HepG2 (cell line): Measurements from ENCODE around the gene TMEM98. TPM values are rescaled to one million over a fixed set of nuclear protein-coding genes. Genes with fewer than 3 reads are reported as not detected.

ENCODE experiments used
- ATAC-seq: fragments of 200-7000 bp; cut with Tn5 transposase; 3 replicates; pipeline ENCODE4 v1.9.1; 2020; ENCODE audit warnings: mild to moderate bottlenecking, moderate library complexity
- BruUV-seq: library from RNA; stranded (reverse); fragments of 400-500 nt; replicated peaks from 2 replicates; lab custom pipeline; 2021; lab: Mats Ljungman, UMichigan
- CTCF ChIA-PET: fragments of 300-600 bp; formaldehyde crosslinking; extraction: SDS; loops from one replicate; lab custom pipeline; 2021; ENCODE audit warnings: low total read pairs, inconsistent platforms, low intra/inter-chr PET ratio; lab: Yijun Ruan, JAX
- POLR2A ChIA-PET: fragments of 350-600 bp; sonication (Branson Sonifier 250); formaldehyde crosslinking; loops from one replicate; lab custom pipeline; 2020; ENCODE audit warnings: antibody characterized with exemption, inconsistent platforms; lab: Yijun Ruan, JAX
- DNase-seq: peaks from one replicate; pipeline ENCODE4 v3.0.0-alpha.2; 2015; ENCODE audit warnings: low spot score
- FAIRE-seq: peaks from 3 replicates; lab custom pipeline; 2011; peaks lifted over from hg19 to GRCh38; lab: Jason Lieb, UNC
- H2AFZ ChIP-seq: one replicate; pipeline ENCODE4 v1.6.1; 2011; ENCODE audit warnings: low read length, inconsistent platforms
- H3K27ac ChIP-seq: fragments of 300-600 bp; 3 replicates; pipeline ENCODE4 v1.8.0; 2011; ENCODE audit warnings: mixed run types, mild to moderate bottlenecking, mixed read lengths, low read length, inconsistent platforms; ENCODE audit not compliant: insufficient read depth; ENCODE audit errors: extremely low read length
- H3K27me3 ChIP-seq, 2 experiments: fragments of 200-600 bp in 1 of 2; 2 replicates in 1 of 2; 3 replicates in 1 of 2; pipeline versions ENCODE4 v1.6.0 to v1.8.0; 2011; ENCODE audit warnings: low read length in 2 of 2, mild to moderate bottlenecking in 2 of 2, moderate library complexity in 2 of 2, inconsistent platforms in 1 of 2; ENCODE audit not compliant: insufficient read depth in 2 of 2, control insufficient read depth in 1 of 2
- H3K36me3 ChIP-seq, 2 experiments: fragments of 200-600 bp in 1 of 2; replicated peaks in 1 of 2; 2 replicates in 1 of 2; 3 replicates in 1 of 2; pipeline versions ENCODE4 v1.5.1 to v1.8.0; 2011; ENCODE audit warnings: low read length in 2 of 2, inconsistent platforms in 1 of 2; ENCODE audit not compliant: insufficient read depth in 2 of 2, control insufficient read depth in 1 of 2
- H3K4me1 ChIP-seq: 2 replicates; pipeline ENCODE4 v1.5.1; 2012; ENCODE audit warnings: low read length, inconsistent platforms; ENCODE audit not compliant: insufficient read depth
- H3K4me2 ChIP-seq: 2 replicates; pipeline ENCODE4 v1.6.0; 2011; ENCODE audit warnings: low read depth, low read length, inconsistent platforms
- H3K4me3 ChIP-seq, 3 experiments: fragments of 200-600 bp in 1 of 3; sonication (generic), shearing (Covaris generic) in 1 of 3; replicated peaks in 1 of 3; 2 replicates each; pipeline ENCODE4 v1.5.1; 2011 to 2016; ENCODE audit warnings: low read length in 3 of 3, inconsistent platforms in 2 of 3, low read depth in 2 of 3, mild to moderate bottlenecking in 2 of 3, control low read depth in 1 of 3, mixed read lengths in 1 of 3; ENCODE audit not compliant: insufficient read depth in 1 of 3
- H3K79me2 ChIP-seq: one replicate; pipeline ENCODE4 v1.6.1; 2011; ENCODE audit warnings: low read length, inconsistent platforms; ENCODE audit not compliant: insufficient read depth
- H3K9ac ChIP-seq: 2 replicates; pipeline ENCODE4 v1.6.0; 2011; ENCODE audit warnings: mild to moderate bottlenecking, low read depth, low read length, inconsistent platforms; ENCODE audit not compliant: insufficient read depth
- H3K9me3 ChIP-seq: 2 replicates; pipeline ENCODE4 v1.5.1; 2012; ENCODE audit warnings: mild to moderate bottlenecking, low read length
- H4K20me1 ChIP-seq: 2 replicates; pipeline ENCODE4 v1.6.0; 2011; ENCODE audit warnings: inconsistent platforms, mild to moderate bottlenecking, low read length, moderate library complexity; ENCODE audit not compliant: insufficient read depth
- CBX1 ChIP-seq: IDR thresholded peaks from one replicate; pipeline ENCODE4 v1.6.1; 2016; ENCODE audit warnings: antibody characterized with exemption, low read depth
- FOXJ3 ChIP-seq: sonication (generic); formaldehyde crosslinking; IDR thresholded peaks from 2 replicates; pipeline ENCODE4 v1.4.0; 2020; ENCODE audit warnings: missing genetic modification reagents, mild to moderate bottlenecking, borderline replicate concordance
- JDP2 ChIP-seq: sonication (generic); formaldehyde crosslinking; IDR thresholded peaks from 2 replicates; pipeline ENCODE4 v1.8.1; 2022; ENCODE audit warnings: missing genetic modification reagents, borderline replicate concordance
- JUN ChIP-seq: sonication (generic); formaldehyde crosslinking; IDR thresholded peaks from 2 replicates; pipeline ENCODE4 v1.4.0; 2020; ENCODE audit warnings: mild to moderate bottlenecking, missing genetic modification reagents
- MYC ChIP-seq: sonication (generic); formaldehyde crosslinking; IDR thresholded peaks from 2 replicates; pipeline ENCODE4 v1.9.0; 2021; ENCODE audit warnings: missing genetic modification reagents, borderline replicate concordance
- NR2F6 ChIP-seq, 2 experiments: IDR thresholded peaks; 2 replicates each; pipeline ENCODE4 v1.6.1; 2016; ENCODE audit warnings: antibody characterized with exemption in 1 of 2, mild to moderate bottlenecking in 1 of 2
- PBX2 ChIP-seq: IDR thresholded peaks from 2 replicates; pipeline ENCODE4 v1.6.1; 2016; ENCODE audit warnings: control low read depth
- PHF5A ChIP-seq: IDR thresholded peaks from one replicate; pipeline ENCODE4 v1.6.1; 2018; ENCODE audit warnings: low read depth, missing genetic modification reagents; ENCODE audit not compliant: unreplicated experiment
- RARG ChIP-seq: sonication (generic); formaldehyde crosslinking; IDR thresholded peaks from 2 replicates; pipeline ENCODE4 v1.4.0; 2020; ENCODE audit warnings: low read depth, mild to moderate bottlenecking, missing genetic modification reagents
- REST ChIP-seq, 2 experiments: IDR thresholded peaks; 2 replicates each; pipeline ENCODE4 v1.6.1; 2011 to 2012; ENCODE audit warnings: low read length in 2 of 2, borderline replicate concordance in 1 of 2, low read depth in 1 of 2, mild to moderate bottlenecking in 1 of 2, moderate library complexity in 1 of 2
- TERF1 ChIP-seq: sonication (generic); formaldehyde crosslinking; IDR thresholded peaks from 2 replicates; pipeline ENCODE4 v1.8.0; 2022; ENCODE audit warnings: mild to moderate bottlenecking, missing genetic modification reagents, moderate library complexity
- ZNF33B ChIP-seq: sonication (generic); formaldehyde crosslinking; IDR thresholded peaks from 2 replicates; pipeline ENCODE4 v1.5.1; 2020; ENCODE audit warnings: mild to moderate bottlenecking, missing genetic modification reagents
- ZNF556 ChIP-seq: sonication (generic); formaldehyde crosslinking; IDR thresholded peaks from 2 replicates; pipeline ENCODE4 v1.4.0; 2020; ENCODE audit warnings: mild to moderate bottlenecking, missing genetic modification reagents, borderline replicate concordance
- WGBS: methylation state at CpG from one replicate; pipeline ENCODE4 v1.1.6; 2017; ENCODE audit warnings: low lambda C conversion rate; 5-methylcytosine and 5-hydroxymethylcytosine counted together
- in situ Hi-C: cut with HindIII; loops from 2 replicates; pipeline ENCODE4 v1.10.0; 2017; ENCODE audit warnings: low pct_unique_long_range_greater_than_20kb; ENCODE audit not compliant: extremely low pct_ligation_motif_present
- intact Hi-C: fragments of 100-400 bp; cut with micrococcal nuclease; formaldehyde crosslinking; loops from one replicate; pipeline ENCODE4 v1.10.0; 2022; ENCODE audit not compliant: unreplicated experiment
- polyA plus RNA-seq, 8 experiments: library from polyadenylated mRNA; depleted of rRNA in 3 of 8; stranded (reverse) in 7 of 8; unstranded in 1 of 8; fragments of >200 nt; fragmentation: Illumina TruSeq in 4 of 8; extraction: Trizol in 4 of 8; gene quantifications; 2 replicates each; pipeline versions ENCODE4 v1.2.1 to v1.2.3, GENCODE V29; 2011 to 2016; ENCODE audit warnings: low read depth in 4 of 8, missing spikeins in 1 of 8, mixed read lengths in 1 of 8; ENCODE audit not compliant: insufficient read depth in 1 of 8
- total RNA-seq, 5 experiments: library from RNA; depleted of rRNA; stranded (reverse); fragments of >200 nt; fragmentation: Illumina TruSeq; extraction: Trizol; gene quantifications; 2 replicates each; pipeline ENCODE4 v1.2.3, GENCODE V29; 2016; ENCODE audit warnings: low read depth in 1 of 5

Gene TMEM98
- total and polyA plus RNA-seq, 2 of the 13 experiments (the other 11 are each of a cell fraction or from before 2014, with no cell fraction given), result 103 to 175 TPM

- CTCF ChIA-PET, result no interaction called here
- H3K4me2 ChIP-seq, result no peak overlapping the region
- TF ChIP-seq ZNF556 (no peak), NR2F6 (IDR thresholded peaks at IDR 0.05) (no peak), NR2F6 (CRISPR knock-in tag; IDR thresholded peaks at IDR 0.05) (no peak), FOXJ3 (CRISPR knock-in tag) (no peak), PHF5A (CRISPR knock-in tag) (no peak)
- TF ChIP-seq, all 625 proteins: peak for 0
- no peak for ATAC-seq
- no peak for FAIRE-seq
- 4% methylated on average over 3 of the region's 3 CpGs for WGBS
- in situ Hi-C loops, result no loop called here
- no peak overlapping the region for H3K27ac ChIP-seq
- no peaks in the 10 kb centered on the region for H3K79me2 ChIP-seq
- no peak overlapping the region for H3K4me3 ChIP-seq
- no peaks in the 10 kb centered on the region for H4K20me1 ChIP-seq
- H3K27me3 ChIP-seq, result no peaks in the 10 kb centered on the region
- H3K9ac ChIP-seq, result no peak overlapping the region
- no peaks in the 10 kb centered on the region for H3K9me3 ChIP-seq
- no peak overlapping the region for H2AFZ ChIP-seq
- intact Hi-C loops, result no loop called here
- BruUV-seq, result no TSS peak
- H3K36me3 ChIP-seq, result no peaks in the 10 kb centered on the region
- H3K4me1 ChIP-seq, result peaks cover 25% of the 10 kb centered on the region
- no peak for DNase-seq
- POLR2A ChIA-PET, result no interaction called here
Observed at GRCh38 chr17:32904891-32905290, 23.1 kb upstream of the TMEM98 start.

- POLR2A ChIA-PET, result interaction anchor here (0.7 kb wide), 1 partner anchor 21 kb away, joined by 4 read pairs; no protein-coding TSS in a partner anchor
- no peak for FAIRE-seq
- ATAC-seq, result no peak
- no peak for TF ChIP-seq REST (IDR thresholded peaks at IDR 0.05; ENCODE audit: borderline replicate concordance in 1 of 2, low read depth in 1 of 2, low read length in 2 of 2)
- TF ChIP-seq ZNF33B (CRISPR knock-in tag), result no peak
- no peak for TF ChIP-seq JUN (CRISPR knock-in tag)
- no peak for TF ChIP-seq CBX1
- TF ChIP-seq JDP2, result no peak
- no peak for TF ChIP-seq RARG (CRISPR knock-in tag)
- no peak for TF ChIP-seq PBX2 (CRISPR knock-in tag)
- no peak for TF ChIP-seq TERF1 (CRISPR knock-in tag)
- no peak for TF ChIP-seq MYC (CRISPR knock-in tag)
Observed at GRCh38 chr17:32907583-32907982, 20.4 kb upstream of the TMEM98 start.

More at GRCh38 chr17:32907583-32907982, 20.4 kb upstream of the TMEM98 start:
- Histone ChIP-seq H3K9me3 (no peaks in the 10 kb centered on the region), H3K27ac (no peak overlapping the region), H3K27me3 (no peaks in the 10 kb centered on the region), H3K36me3 (no peaks in the 10 kb centered on the region), H3K9ac (no peak overlapping the region), H3K79me2 (no peaks in the 10 kb centered on the region), H3K4me1 (peaks cover 52% of the 10 kb centered on the region), H3K4me3 (no peak overlapping the region), H4K20me1 (no peaks in the 10 kb centered on the region), H2AFZ (no peak overlapping the region), H3K4me2 (no peak overlapping the region)
- intact Hi-C loops (no loop called here), in situ Hi-C loops (no loop called here)
- BruUV-seq, result no TSS peak
- DNase-seq, result no peak
- WGBS, result 26% methylated on average over 6 of the region's 6 CpGs
- CTCF ChIA-PET, result no interaction called here
